Measurements from ENCODE around the gene METTL2B. TPM values are rescaled to one million over a fixed set of nuclear protein-coding genes. Genes with fewer than 3 reads are reported as not detected.
"Not testable (repeated sequence)": the region's sequence is repeated elsewhere in the genome, so short reads cannot be mapped to it uniquely, and the experiment has no call there.

METTL2B gene
- total RNA-seq (2021; fragmentation: NEBNext Ultra II Directional; extraction: Animal tissue kit (Norgen Biotek cat#: 25700)) = 10 to 100 TPM; 25.5 to 33.6 (median 31.7) TPM
- long read RNA-seq, transcript METTL2B-201 (9 exons, 2,182 nt) = major isoform, 18 of 33 reads
- long read RNA-seq, partial matches to known transcripts = 1 of 33 reads
- long read RNA-seq, other reads (novel, unspliced or antisense) = 11 of 33 reads

- not testable (repeated sequence) for H3K9me3 Mint-ChIP-seq; H3K36me3 Mint-ChIP-seq (ENCODE audit: low read depth); H3K27me3 Mint-ChIP-seq (ENCODE audit: insufficient read depth)
- H3K27ac Mint-ChIP-seq = peak within 1 kb of the TSS; percentile 95
- peak within 1 kb of the TSS; percentile 98 for H3K4me3 Mint-ChIP-seq
- peaks cover 19% of the 10 kb centered on the region for H3K4me1 Mint-ChIP-seq (ENCODE audit: low read depth)
- TF ChIP-seq, protein P1, sequence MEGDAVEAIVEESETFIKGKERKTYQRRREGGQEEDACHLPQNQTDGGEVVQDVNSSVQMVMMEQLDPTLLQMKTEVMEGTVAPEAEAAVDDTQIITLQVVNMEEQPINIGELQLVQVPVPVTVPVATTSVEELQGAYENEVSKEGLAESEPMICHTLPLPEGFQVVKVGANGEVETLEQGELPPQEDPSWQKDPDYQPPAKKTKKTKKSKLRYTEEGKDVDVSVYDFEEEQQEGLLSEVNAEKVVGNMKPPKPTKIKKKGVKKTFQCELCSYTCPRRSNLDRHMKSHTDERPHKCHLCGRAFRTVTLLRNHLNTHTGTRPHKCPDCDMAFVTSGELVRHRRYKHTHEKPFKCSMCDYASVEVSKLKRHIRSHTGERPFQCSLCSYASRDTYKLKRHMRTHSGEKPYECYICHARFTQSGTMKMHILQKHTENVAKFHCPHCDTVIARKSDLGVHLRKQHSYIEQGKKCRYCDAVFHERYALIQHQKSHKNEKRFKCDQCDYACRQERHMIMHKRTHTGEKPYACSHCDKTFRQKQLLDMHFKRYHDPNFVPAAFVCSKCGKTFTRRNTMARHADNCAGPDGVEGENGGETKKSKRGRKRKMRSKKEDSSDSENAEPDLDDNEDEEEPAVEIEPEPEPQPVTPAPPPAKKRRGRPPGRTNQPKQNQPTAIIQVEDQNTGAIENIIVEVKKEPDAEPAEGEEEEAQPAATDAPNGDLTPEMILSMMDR (IDR thresholded peaks at IDR 0.05) = peak; percentile 66
- DNase-seq = peak; percentile 94
Observed at GRCh38 chr7:128476402-128477335, at the start of gene METTL2B. TSS of gene METTL2B (plus strand) at chr7:128476748. CDS start at chr7:128476766, 18 bp downstream.

DNA sequence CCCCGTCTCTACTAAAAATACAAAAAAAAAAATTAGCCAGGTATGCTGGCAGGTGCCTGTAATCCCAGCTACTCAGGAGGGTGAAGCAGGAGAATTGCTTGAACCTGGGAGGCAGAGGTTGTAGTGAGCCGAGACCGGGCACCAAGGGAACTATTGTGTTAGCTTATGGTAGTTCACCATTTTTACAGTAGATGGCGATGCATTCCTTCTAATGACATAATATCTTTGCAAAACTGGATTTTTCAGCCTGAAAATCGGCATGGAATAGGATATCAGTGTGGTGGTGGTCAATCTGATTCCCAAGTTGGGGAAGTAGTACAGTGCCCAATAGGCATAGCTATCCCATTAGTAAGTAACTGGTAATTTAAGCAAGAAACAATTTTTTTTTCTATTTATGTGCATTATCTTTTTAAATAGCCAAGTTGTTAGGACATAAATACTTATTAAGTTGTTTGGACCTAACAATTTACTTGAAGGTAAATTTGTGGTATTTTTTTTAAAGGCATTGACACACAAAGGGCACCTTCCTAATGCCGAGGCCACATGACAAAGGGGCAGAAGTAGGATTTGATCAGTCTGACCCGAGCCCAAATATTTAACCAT is 49.2 kb upstream of the METTL2B start:
- Mint-ChIP-seq H3K4me1 (ENCODE audit: low read depth) (peaks cover 12% of the 10 kb centered on the region; the same call in 1 of the 2 replicates), H3K36me3 (ENCODE audit: low read depth) (no peaks in the 10 kb centered on the region), H3K9me3 (no peaks in the 10 kb centered on the region), H3K4me3 (no peak overlapping the region), H3K27me3 (ENCODE audit: insufficient read depth) (peaks cover 2% of the 10 kb centered on the region; the same call in 1 of the 2 replicates), H3K27ac (no peak overlapping the region)
- TF ChIP-seq, protein P1 (IDR thresholded peaks at IDR 0.05) = peak; percentile 90
- DNase-seq = peak; percentile 43

- no peaks in the 10 kb centered on the region for H3K9me3 Mint-ChIP-seq
- H3K4me1 Mint-ChIP-seq (ENCODE audit: low read depth) = 0 out of 2 replicates have a peak, but pooled peaks cover 6% of the 10 kb centered on the region
- peaks cover 2% of the 10 kb centered on the region for H3K27me3 Mint-ChIP-seq (ENCODE audit: insufficient read depth)
- H3K36me3 Mint-ChIP-seq (ENCODE audit: low read depth) = no peaks in the 10 kb centered on the region
- TF ChIP-seq, protein P1 (IDR thresholded peaks at IDR 0.05) = no peak
- no peak overlapping the region for H3K4me3 Mint-ChIP-seq
- no peak for DNase-seq
- no peak overlapping the region for H3K27ac Mint-ChIP-seq
Observed at GRCh38 chr7:128430207-128430606, 46.3 kb upstream of the METTL2B start.

DNA sequence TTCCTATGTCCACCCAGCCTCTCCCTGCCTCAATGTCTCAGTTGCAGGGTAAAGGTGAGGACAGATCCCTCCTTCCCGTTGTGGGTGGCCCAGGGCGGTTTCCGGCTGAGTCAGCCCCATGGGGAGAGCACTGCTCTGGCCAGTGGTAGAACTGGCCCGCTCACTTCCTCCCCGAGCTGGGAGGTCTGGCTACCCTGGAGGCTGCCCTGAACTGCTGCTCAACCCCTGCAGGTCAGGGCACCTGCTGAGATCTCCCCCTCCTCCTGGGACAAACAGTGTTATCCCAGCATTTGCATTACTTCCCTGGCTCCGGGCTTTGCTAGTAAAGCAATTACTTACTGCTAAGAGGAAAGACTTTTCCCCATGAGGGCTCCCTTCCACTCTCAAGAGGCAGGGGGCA is 45.3 kb upstream of the METTL2B start:
- no peaks in the 10 kb centered on the region for H3K36me3 Mint-ChIP-seq (ENCODE audit: low read depth)
- no peak overlapping the region for H3K27ac Mint-ChIP-seq
- H3K4me1 Mint-ChIP-seq (ENCODE audit: low read depth) = 0 out of 2 replicates have a peak, but pooled peaks cover 6% of the 10 kb centered on the region
- H3K27me3 Mint-ChIP-seq (ENCODE audit: insufficient read depth) = peaks cover 6% of the 10 kb centered on the region
- no peak overlapping the region for H3K4me3 Mint-ChIP-seq
- TF ChIP-seq, protein P1 (IDR thresholded peaks at IDR 0.05) = no peak
- no peaks in the 10 kb centered on the region for H3K9me3 Mint-ChIP-seq
- DNase-seq = no peak

GRCh38 chr7:128431754-128432153 is 44.8 kb upstream of the METTL2B start:
- Mint-ChIP-seq H3K4me3 (no peak overlapping the region), H3K27me3 (ENCODE audit: insufficient read depth) (peaks cover 8% of the 10 kb centered on the region), H3K36me3 (ENCODE audit: low read depth) (no peaks in the 10 kb centered on the region), H3K4me1 (ENCODE audit: low read depth) (0 out of 2 replicates have a peak, but pooled peaks cover 6% of the 10 kb centered on the region), H3K27ac (no peak overlapping the region), H3K9me3 (no peaks in the 10 kb centered on the region)
- no peak for DNase-seq
- TF ChIP-seq, protein P1 (IDR thresholded peaks at IDR 0.05) = no peak
